Activated B cell treated with CpG ODN at 0.5 μM for 24 hours (primary cell): Measurements from ENCODE around the gene GNAO1. TPM values are rescaled to one million over a fixed set of nuclear protein-coding genes. Genes with fewer than 3 reads are reported as not detected.

Experiments
- ATAC-seq: fragments of 200-7000 bp; cut with Tn5 transposase; one replicate; pipeline ENCODE4 v1.10.0; 2021; ENCODE audit warnings: low read depth, mild to moderate bottlenecking, moderate library complexity
- CTCF ChIA-PET: fragments of 350-600 bp; sonication (Branson Sonifier 250); formaldehyde crosslinking; loops from one replicate; lab custom pipeline; 2021; ENCODE audit warnings: antibody characterized with exemption; lab: Charles Lee
- POLR2A ChIA-PET: fragments of 350-600 bp; sonication (Branson Sonifier 250); formaldehyde crosslinking; loops from one replicate; lab custom pipeline; 2021; ENCODE audit warnings: antibody characterized with exemption; lab: Charles Lee
- DNase-seq: peaks from one replicate; pipeline ENCODE4 v3.0.0; 2022
- H3K27ac Mint-ChIP-seq: one replicate; pipeline ENCODE4 v1.8.0; 2020; ENCODE audit warnings: mixed read lengths
- H3K27me3 Mint-ChIP-seq: one replicate; pipeline ENCODE4 v1.8.0; 2021; ENCODE audit warnings: mixed read lengths
- H3K36me3 Mint-ChIP-seq: one replicate; pipeline ENCODE4 v1.8.0; 2021; ENCODE audit warnings: low read depth, mixed read lengths
- H3K4me1 Mint-ChIP-seq: one replicate; pipeline ENCODE4 v1.8.0; 2021; ENCODE audit warnings: mixed read lengths
- H3K4me3 Mint-ChIP-seq: one replicate; pipeline ENCODE4 v1.8.0; 2020; ENCODE audit warnings: mild to moderate bottlenecking, mixed read lengths
- H3K9me3 Mint-ChIP-seq: one replicate; pipeline ENCODE4 v1.8.0; 2020; ENCODE audit warnings: mixed read lengths
- intact Hi-C: fragments of 100-400 bp; cut with micrococcal nuclease; formaldehyde crosslinking; loops from one replicate; pipeline ENCODE4 v1.15.1; 2024
- total RNA-seq: library from RNA; stranded (reverse); gene quantifications from 2 replicates; pipeline ENCODE4 v1.2.3, GENCODE V29; 2022
- TF ChIP-seq, protein P1 (sequence below): fragments of 200-600 bp; IDR thresholded peaks from one replicate; pipeline ENCODE4 v1.8.0; 2022; ENCODE audit warnings: antibody characterized with exemption, mild to moderate bottlenecking

GNAO1 gene
- total RNA-seq, 1 donor from 2014 or later: 0.53 TPM

DNA sequence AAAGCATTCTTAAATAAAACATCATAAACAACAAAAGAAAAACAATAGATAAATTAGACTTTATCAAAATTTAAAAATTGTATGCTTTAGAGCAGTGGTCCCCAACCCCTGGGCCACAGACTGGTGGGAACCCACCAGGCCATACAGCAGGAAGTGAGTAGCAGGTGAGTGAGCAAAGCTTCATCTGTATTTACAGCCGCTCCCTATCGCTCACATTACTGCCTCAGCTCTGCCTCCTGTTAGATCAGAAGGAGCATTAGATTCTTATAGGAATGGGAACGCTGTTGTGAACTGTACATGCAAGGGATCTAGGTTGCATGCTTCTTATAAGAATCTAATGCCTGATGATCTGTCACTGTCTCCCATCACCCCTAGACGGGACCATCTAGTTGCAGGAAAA lies 51.5 kb downstream of the GNAO1 start:
- intact Hi-C loops: no loop called here
- no peaks in the 10 kb centered on the region for H3K9me3 Mint-ChIP-seq
- no peak overlapping the region for H3K27ac Mint-ChIP-seq
- H3K27me3 Mint-ChIP-seq: no peaks in the 10 kb centered on the region
- no peak for ATAC-seq
- H3K4me1 Mint-ChIP-seq: no peaks in the 10 kb centered on the region
- ChIA-PET POLR2A (no interaction called here), CTCF (no interaction called here)
- TF ChIP-seq, protein P1, sequence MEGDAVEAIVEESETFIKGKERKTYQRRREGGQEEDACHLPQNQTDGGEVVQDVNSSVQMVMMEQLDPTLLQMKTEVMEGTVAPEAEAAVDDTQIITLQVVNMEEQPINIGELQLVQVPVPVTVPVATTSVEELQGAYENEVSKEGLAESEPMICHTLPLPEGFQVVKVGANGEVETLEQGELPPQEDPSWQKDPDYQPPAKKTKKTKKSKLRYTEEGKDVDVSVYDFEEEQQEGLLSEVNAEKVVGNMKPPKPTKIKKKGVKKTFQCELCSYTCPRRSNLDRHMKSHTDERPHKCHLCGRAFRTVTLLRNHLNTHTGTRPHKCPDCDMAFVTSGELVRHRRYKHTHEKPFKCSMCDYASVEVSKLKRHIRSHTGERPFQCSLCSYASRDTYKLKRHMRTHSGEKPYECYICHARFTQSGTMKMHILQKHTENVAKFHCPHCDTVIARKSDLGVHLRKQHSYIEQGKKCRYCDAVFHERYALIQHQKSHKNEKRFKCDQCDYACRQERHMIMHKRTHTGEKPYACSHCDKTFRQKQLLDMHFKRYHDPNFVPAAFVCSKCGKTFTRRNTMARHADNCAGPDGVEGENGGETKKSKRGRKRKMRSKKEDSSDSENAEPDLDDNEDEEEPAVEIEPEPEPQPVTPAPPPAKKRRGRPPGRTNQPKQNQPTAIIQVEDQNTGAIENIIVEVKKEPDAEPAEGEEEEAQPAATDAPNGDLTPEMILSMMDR: no peak
- no peak overlapping the region for H3K4me3 Mint-ChIP-seq
- no peak for DNase-seq
- no peaks in the 10 kb centered on the region for H3K36me3 Mint-ChIP-seq

DNA sequence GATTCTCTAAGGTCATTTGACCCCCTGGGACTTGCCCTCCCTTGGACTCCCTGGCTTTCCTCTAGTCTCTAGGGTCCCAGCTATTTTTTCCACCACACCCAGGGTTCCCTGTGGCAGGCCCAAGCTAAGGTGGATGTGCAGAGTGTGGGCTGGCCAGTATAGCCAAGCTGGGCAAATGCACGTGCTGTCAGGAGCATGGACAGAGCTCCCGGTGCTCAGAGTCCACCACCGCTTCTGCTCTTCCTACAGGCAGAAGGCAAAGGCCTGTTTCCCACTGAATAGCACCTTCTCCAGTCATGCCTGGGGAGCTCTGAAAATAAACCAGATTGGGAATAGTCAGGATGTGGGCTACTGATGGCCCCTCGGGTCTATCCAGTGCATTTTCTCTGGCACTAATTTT lies 53.3 kb downstream of the GNAO1 start:
- no peaks in the 10 kb centered on the region for H3K9me3 Mint-ChIP-seq
- no peak overlapping the region for H3K27ac Mint-ChIP-seq
- DNase-seq: no peak
- ChIA-PET CTCF (no interaction called here), POLR2A (no interaction called here)
- H3K36me3 Mint-ChIP-seq: no peaks in the 10 kb centered on the region
- no peak for ATAC-seq
- H3K4me3 Mint-ChIP-seq: no peak overlapping the region
- intact Hi-C loops: no loop called here
- no peaks in the 10 kb centered on the region for H3K4me1 Mint-ChIP-seq
- H3K27me3 Mint-ChIP-seq: no peaks in the 10 kb centered on the region
- TF ChIP-seq, protein P1: no peak

DNA sequence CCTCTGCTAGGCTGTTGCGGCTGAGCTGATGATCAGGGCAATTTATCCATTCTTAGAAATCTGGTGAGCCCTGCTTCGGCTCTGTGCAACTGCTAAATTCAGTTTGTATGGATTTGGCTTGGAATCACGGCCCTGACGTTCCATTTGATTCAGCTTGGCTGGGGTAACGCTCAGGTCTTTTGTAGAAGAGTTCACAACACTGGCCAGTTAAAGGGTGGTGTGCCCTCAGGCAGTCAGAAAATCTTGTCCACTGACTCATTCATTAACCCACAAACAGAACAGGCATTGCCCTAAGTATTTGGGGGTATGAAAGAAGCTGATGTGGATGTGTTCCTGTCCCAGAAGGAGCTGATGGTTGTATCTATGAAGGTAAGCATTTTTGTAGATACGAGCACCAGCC lies 53.9 kb downstream of the GNAO1 start:
- ChIA-PET POLR2A (no interaction called here), CTCF (no interaction called here)
- TF ChIP-seq, protein P1: no peak
- intact Hi-C loops: no loop called here
- no peaks in the 10 kb centered on the region for H3K4me1 Mint-ChIP-seq
- DNase-seq: no peak
- no peaks in the 10 kb centered on the region for H3K9me3 Mint-ChIP-seq
- H3K4me3 Mint-ChIP-seq: no peak overlapping the region
- H3K36me3 Mint-ChIP-seq: no peaks in the 10 kb centered on the region
- no peak for ATAC-seq
- H3K27me3 Mint-ChIP-seq: no peaks in the 10 kb centered on the region
- no peak overlapping the region for H3K27ac Mint-ChIP-seq

DNA sequence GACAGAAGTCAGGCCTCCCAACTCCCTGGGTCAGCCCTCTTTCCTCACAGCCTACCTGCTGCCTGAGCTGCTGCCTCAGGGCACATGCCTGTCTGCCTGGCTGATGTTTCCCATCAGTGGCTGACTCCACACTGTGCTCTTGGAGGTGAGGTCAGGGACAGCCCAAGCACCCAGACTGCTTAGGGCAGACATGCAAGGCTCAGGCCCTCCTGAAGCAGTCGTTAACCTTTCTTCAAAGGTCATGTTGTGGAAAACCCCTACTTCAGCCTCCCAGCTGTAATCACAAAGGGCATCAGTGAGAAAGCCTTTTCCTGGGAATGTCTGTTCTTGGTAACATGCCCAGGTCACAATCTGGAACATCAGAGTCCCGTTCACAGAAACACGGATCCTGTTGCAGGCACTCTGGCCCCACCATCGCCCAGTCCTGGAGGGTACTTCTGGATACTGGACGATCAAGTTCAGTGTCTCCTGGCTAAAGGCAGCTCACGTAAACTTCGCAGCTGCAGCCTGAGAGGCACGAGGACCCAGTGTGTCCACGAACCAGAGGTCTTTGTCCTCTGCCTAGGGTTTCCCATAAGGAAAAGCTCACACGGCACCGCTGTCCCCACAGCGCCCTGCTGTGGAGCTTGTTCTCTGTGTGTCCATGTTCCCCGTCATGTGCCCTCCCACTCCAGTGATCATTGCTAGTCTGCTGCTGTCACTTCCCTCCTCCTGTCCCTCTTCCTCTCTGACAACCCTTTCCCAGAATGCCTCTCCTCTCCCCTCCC lies 54.9 kb downstream of the GNAO1 start:
- POLR2A ChIA-PET: no interaction called here
- no peak overlapping the region for H3K27ac Mint-ChIP-seq
- H3K4me1 Mint-ChIP-seq: no peaks in the 10 kb centered on the region
- H3K27me3 Mint-ChIP-seq: no peaks in the 10 kb centered on the region
- H3K4me3 Mint-ChIP-seq: no peak overlapping the region
- H3K9me3 Mint-ChIP-seq: no peaks in the 10 kb centered on the region
- TF ChIP-seq, protein P1: no peak
- CTCF ChIA-PET: no interaction called here
- intact Hi-C loops: no loop called here
- no peaks in the 10 kb centered on the region for H3K36me3 Mint-ChIP-seq
- no peak for ATAC-seq
- no peak for DNase-seq

DNA sequence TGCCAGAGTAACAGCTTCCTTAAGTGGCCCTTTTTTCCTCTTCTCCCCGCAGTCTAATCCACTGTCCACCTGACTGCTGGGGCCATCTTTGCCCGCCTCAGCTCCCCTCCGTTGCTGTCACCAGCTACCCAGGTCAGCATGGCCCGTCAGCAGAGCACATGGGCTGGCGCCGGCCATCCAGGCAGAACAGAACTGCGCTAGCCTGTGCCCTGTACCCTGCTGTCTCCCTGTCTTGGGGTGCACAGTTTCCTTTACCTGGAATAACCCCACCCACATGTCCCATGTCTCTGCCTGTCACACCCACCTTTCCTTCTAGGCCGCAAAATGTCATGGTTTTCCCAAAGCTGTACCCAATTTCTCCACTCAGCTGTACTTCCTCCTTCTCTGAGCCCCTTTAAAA lies 55.7 kb downstream of the GNAO1 start:
- Mint-ChIP-seq H3K4me3 (no peak overlapping the region), H3K9me3 (no peaks in the 10 kb centered on the region), H3K4me1 (no peaks in the 10 kb centered on the region), H3K27ac (no peak overlapping the region), H3K36me3 (no peaks in the 10 kb centered on the region), H3K27me3 (no peaks in the 10 kb centered on the region)
- TF ChIP-seq, protein P1: no peak
- ChIA-PET CTCF (no interaction called here), POLR2A (no interaction called here)
- intact Hi-C loops: no loop called here
- DNase-seq (no peak), ATAC-seq (no peak)
